Activated CD8-positive, alpha-beta T cell treated with anti-CD3 and anti-CD28 coated beads for 36 hours (primary cell): ENCODE results near the gene KLHL35. TPM values are rescaled to one million over a fixed set of nuclear protein-coding genes. Genes with fewer than 3 reads are reported as not detected.

ENCODE experiments used
- ATAC-seq: fragments of 200-7000 bp; cut with Tn5 transposase; one replicate; pipeline ENCODE4 v1.10.0; 2021; ENCODE audit warnings: mild to moderate bottlenecking, moderate library complexity
- CTCF ChIA-PET: fragments of 350-600 bp; sonication (Branson Sonifier 250); formaldehyde crosslinking; loops from one replicate; lab custom pipeline; 2021; ENCODE audit warnings: antibody characterized with exemption; lab: Charles Lee
- POLR2A ChIA-PET: fragments of 350-600 bp; sonication (Branson Sonifier 250); formaldehyde crosslinking; loops from one replicate; lab custom pipeline; 2021; ENCODE audit warnings: antibody characterized with exemption; lab: Charles Lee
- DNase-seq: peaks from one replicate; pipeline ENCODE4 v3.0.0-alpha.2; 2020
- H3K27ac Mint-ChIP-seq: one replicate; pipeline ENCODE4 v1.8.0; 2021; ENCODE audit warnings: mild to moderate bottlenecking, mixed read lengths
- H3K27me3 Mint-ChIP-seq: one replicate; pipeline ENCODE4 v1.8.0; 2021; ENCODE audit warnings: mixed read lengths
- H3K36me3 Mint-ChIP-seq: one replicate; pipeline ENCODE4 v1.8.0; 2021; ENCODE audit warnings: low read depth, mixed read lengths
- H3K4me1 Mint-ChIP-seq: one replicate; pipeline ENCODE4 v1.8.0; 2021; ENCODE audit warnings: low read depth, mixed read lengths
- H3K4me3 Mint-ChIP-seq: one replicate; pipeline ENCODE4 v1.8.0; 2021; ENCODE audit warnings: mild to moderate bottlenecking, moderate library complexity, mixed read lengths
- H3K9me3 Mint-ChIP-seq: one replicate; pipeline ENCODE4 v1.8.0; 2021; ENCODE audit warnings: mixed read lengths
- intact Hi-C: fragments of 100-400 bp; cut with micrococcal nuclease; formaldehyde crosslinking; loops from one replicate; pipeline ENCODE4 v1.10.0; 2022
- total RNA-seq, 2 experiments: library from RNA; stranded (reverse); gene quantifications; one replicate each; pipeline ENCODE4 v1.2.3, GENCODE V29; 2021
- TF ChIP-seq, protein P1 (sequence below): fragments of 200-600 bp; IDR thresholded peaks from one replicate; pipeline ENCODE4 v1.8.0; 2022; ENCODE audit warnings: antibody characterized with exemption, mild to moderate bottlenecking

KLHL35 gene
- total RNA-seq, 2 experiments from 2014 or later, result 0.16 to 0.77 TPM

GRCh38 chr11:75422248-75423231 lies 10.5 kb downstream of the KLHL35 start:
- H3K27me3 Mint-ChIP-seq, result no peaks in the 10 kb centered on the region
- TF ChIP-seq, protein P1, sequence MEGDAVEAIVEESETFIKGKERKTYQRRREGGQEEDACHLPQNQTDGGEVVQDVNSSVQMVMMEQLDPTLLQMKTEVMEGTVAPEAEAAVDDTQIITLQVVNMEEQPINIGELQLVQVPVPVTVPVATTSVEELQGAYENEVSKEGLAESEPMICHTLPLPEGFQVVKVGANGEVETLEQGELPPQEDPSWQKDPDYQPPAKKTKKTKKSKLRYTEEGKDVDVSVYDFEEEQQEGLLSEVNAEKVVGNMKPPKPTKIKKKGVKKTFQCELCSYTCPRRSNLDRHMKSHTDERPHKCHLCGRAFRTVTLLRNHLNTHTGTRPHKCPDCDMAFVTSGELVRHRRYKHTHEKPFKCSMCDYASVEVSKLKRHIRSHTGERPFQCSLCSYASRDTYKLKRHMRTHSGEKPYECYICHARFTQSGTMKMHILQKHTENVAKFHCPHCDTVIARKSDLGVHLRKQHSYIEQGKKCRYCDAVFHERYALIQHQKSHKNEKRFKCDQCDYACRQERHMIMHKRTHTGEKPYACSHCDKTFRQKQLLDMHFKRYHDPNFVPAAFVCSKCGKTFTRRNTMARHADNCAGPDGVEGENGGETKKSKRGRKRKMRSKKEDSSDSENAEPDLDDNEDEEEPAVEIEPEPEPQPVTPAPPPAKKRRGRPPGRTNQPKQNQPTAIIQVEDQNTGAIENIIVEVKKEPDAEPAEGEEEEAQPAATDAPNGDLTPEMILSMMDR, result no peak
- intact Hi-C loops, result no loop called here
- H3K4me3 Mint-ChIP-seq, result no peak overlapping the region
- CTCF ChIA-PET, result interaction anchor here (1.0 to 2.2 kb wide), 2 partner anchors 15 to 33 kb away, joined by 3 to 9 read pairs; no protein-coding TSS in a partner anchor
- H3K27ac Mint-ChIP-seq, result no peak overlapping the region
- POLR2A ChIA-PET, result interaction anchor here (1.2 to 5.6 kb wide), 3 partner anchors 12 to 22 kb away, joined by 3 to 32 read pairs (median 6); partner anchors contain the start of gene RPS3
- no peak for ATAC-seq
- H3K4me1 Mint-ChIP-seq, result no peaks in the 10 kb centered on the region
- no peaks in the 10 kb centered on the region for H3K36me3 Mint-ChIP-seq
- no peak for DNase-seq
- no peaks in the 10 kb centered on the region for H3K9me3 Mint-ChIP-seq

DNA sequence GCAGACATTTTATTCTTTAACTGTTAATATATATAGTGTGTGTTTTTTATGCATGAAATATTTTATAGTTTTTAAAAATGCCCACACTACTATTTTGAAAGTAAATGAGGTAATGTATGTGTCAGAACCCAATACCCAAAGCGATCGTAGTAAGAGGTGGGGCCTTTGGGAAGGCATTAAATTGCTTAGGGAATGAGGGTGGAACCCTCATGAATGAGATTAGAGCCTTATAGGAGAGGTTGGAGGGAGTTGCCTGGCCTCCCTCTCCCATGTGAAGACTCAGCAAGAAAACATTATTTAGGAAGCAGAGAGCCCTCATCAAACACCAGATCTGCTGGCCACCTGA lies 11.1 kb downstream of the KLHL35 start:
- ChIA-PET POLR2A (interaction anchor here (1.8 kb wide), 1 partner anchor 22 kb away, joined by 6 read pairs; the partner anchor contains the start of gene RPS3), CTCF (interaction anchor here (1.0 kb wide), 1 partner anchor 33 kb away, joined by 3 read pairs; no protein-coding TSS in a partner anchor)
- Mint-ChIP-seq H3K4me1 (no peaks in the 10 kb centered on the region), H3K27ac (no peak overlapping the region), H3K27me3 (no peaks in the 10 kb centered on the region), H3K4me3 (no peak overlapping the region), H3K36me3 (peaks cover 4% of the 10 kb centered on the region), H3K9me3 (no peaks in the 10 kb centered on the region)
- intact Hi-C loops, result no loop called here
- ATAC-seq (no peak), DNase-seq (no peak)
- TF ChIP-seq, protein P1, result no peak

DNA sequence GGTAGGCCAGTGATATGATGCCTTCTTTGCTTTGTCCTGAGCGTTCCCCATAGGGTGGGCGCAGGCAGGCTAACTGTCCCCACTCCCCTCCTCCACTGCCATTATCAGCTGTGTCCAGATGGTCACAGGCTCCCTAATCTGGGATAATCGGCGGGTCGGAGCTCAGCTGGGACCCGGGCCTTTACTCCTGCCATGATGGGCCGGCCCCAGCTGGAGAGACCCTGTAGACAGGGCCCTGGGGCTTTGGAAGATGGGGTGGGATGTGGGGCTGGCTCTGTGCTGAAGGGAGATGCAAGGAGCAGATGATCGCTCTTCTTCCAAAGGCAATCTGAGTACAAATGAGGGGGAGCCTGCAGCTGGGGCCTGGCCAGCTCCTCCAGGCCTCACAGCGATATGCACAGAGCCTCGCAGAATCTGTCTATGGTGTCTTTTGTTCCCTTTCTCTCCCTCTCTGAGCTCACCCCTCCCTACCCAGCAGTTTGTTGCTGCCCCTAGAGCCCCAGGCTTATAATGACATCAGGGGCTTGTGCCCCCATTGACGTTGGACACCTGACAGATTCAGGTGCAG lies 11.9 kb downstream of the KLHL35 start:
- H3K36me3 Mint-ChIP-seq, result peaks cover 8% of the 10 kb centered on the region
- POLR2A ChIA-PET, result interaction anchor here (1.6 to 1.8 kb wide), 2 partner anchors 18 to 21 kb away, joined by 5 to 6 read pairs; partner anchors contain the start of gene RPS3
- intact Hi-C loops, result no loop called here
- H3K9me3 Mint-ChIP-seq, result no peaks in the 10 kb centered on the region
- H3K4me1 Mint-ChIP-seq, result no peaks in the 10 kb centered on the region
- TF ChIP-seq, protein P1, result no peak
- H3K27ac Mint-ChIP-seq, result no peak overlapping the region
- CTCF ChIA-PET, result no interaction called here
- no peak for ATAC-seq
- no peak overlapping the region for H3K4me3 Mint-ChIP-seq
- H3K27me3 Mint-ChIP-seq, result no peaks in the 10 kb centered on the region
- no peak for DNase-seq

- Mint-ChIP-seq H3K36me3 (peaks cover 11% of the 10 kb centered on the region), H3K4me1 (no peaks in the 10 kb centered on the region), H3K27ac (no peak overlapping the region), H3K27me3 (no peaks in the 10 kb centered on the region), H3K4me3 (no peak overlapping the region), H3K9me3 (no peaks in the 10 kb centered on the region)
- ChIA-PET CTCF (no interaction called here), POLR2A (interaction anchor here (1.6 to 1.8 kb wide), 2 partner anchors 18 to 20 kb away, joined by 5 to 6 read pairs; partner anchors contain the start of gene RPS3)
- DNase-seq, result no peak
- intact Hi-C loops, result no loop called here
- TF ChIP-seq, protein P1, result no peak
- ATAC-seq, result no peak
Observed at GRCh38 chr11:75420224-75421034, 12.6 kb downstream of the KLHL35 start.
